Panc1 (cell line): Measurements from ENCODE around the gene OR2B2. TPM values are rescaled to one million over a fixed set of nuclear protein-coding genes. Genes with fewer than 3 reads are reported as not detected.

ENCODE experiments used
- ATAC-seq: fragments of 200-7000 bp; cut with Tn5 transposase; 2 replicates; pipeline ENCODE4 v1.9.1; 2020; ENCODE audit warnings: mild to moderate bottlenecking, moderate library complexity
- BruUV-seq: library from RNA; stranded (reverse); fragments of 400-500 nt; replicated peaks from 2 replicates; lab custom pipeline; 2021; lab: Mats Ljungman, UMichigan
- CTCF ChIA-PET: fragments of 300-600 bp; sonication (Branson Sonifier 250); formaldehyde crosslinking; loops from one replicate; lab custom pipeline; 2022; ENCODE audit warnings: antibody characterized with exemption; lab: Charles Lee
- POLR2A ChIA-PET: fragments of 300-600 bp; sonication (Branson Sonifier 250); formaldehyde crosslinking; loops from one replicate; lab custom pipeline; 2022; ENCODE audit warnings: antibody characterized with exemption; lab: Charles Lee
- DNase-seq: peaks from one replicate; pipeline ENCODE4 v3.0.0-alpha.2; 2010; ENCODE audit warnings: low read depth, low spot score
- H3K27ac ChIP-seq: 2 replicates; pipeline ENCODE4 v1.5.1; 2011; ENCODE audit warnings: mild to moderate bottlenecking, low read length, inconsistent platforms
- H3K27me3 ChIP-seq: fragments of 200-500 bp; sonication (Bioruptor generic); 2 replicates; pipeline ENCODE4 v1.6.0; 2014; ENCODE audit warnings: low read length, inconsistent platforms; ENCODE audit not compliant: control insufficient read depth, insufficient read depth
- H3K36me3 ChIP-seq: fragments of 200-500 bp; sonication (Bioruptor generic); 2 replicates; pipeline ENCODE4 v1.5.1; 2014; ENCODE audit warnings: inconsistent platforms, mild to moderate bottlenecking, low read length, moderate library complexity; ENCODE audit not compliant: control insufficient read depth, insufficient read depth
- H3K4me1 ChIP-seq: 2 replicates; pipeline ENCODE4 v1.5.1; 2011; ENCODE audit warnings: inconsistent platforms, mild to moderate bottlenecking, low read length, moderate library complexity; ENCODE audit not compliant: control insufficient read depth, insufficient read depth
- H3K4me3 ChIP-seq, 2 experiments: 2 replicates each; pipeline ENCODE4 v1.5.1; 2011 to 2012; ENCODE audit warnings: low read depth in 2 of 2, low read length in 2 of 2, mild to moderate bottlenecking in 2 of 2, inconsistent platforms in 1 of 2, moderate library complexity in 1 of 2
- H3K9me3 ChIP-seq: fragments of 200-500 bp; sonication (Bioruptor generic); 2 replicates; pipeline ENCODE4 v1.5.1; 2014; ENCODE audit warnings: low read depth, mild to moderate bottlenecking, inconsistent platforms, low read length, moderate library complexity; ENCODE audit not compliant: control insufficient read depth, insufficient read depth
- POLR2AphosphoS5 ChIP-seq: IDR thresholded peaks from 2 replicates; pipeline ENCODE4 v1.6.1; 2012; ENCODE audit warnings: mild to moderate bottlenecking, low read depth, low read length, moderate library complexity
- SIN3A ChIP-seq: IDR thresholded peaks from 2 replicates; pipeline ENCODE4 v1.6.1; 2012; ENCODE audit warnings: low read depth, mild to moderate bottlenecking, low read length, moderate library complexity, borderline replicate concordance; ENCODE audit not compliant: insufficient read depth
- TCF7L2 ChIP-seq: IDR thresholded peaks from 2 replicates; pipeline ENCODE4 v1.6.1; 2011; ENCODE audit warnings: mild to moderate bottlenecking, low read depth, low read length, inconsistent platforms
- in situ Hi-C: cut with HindIII; loops from 2 replicates; pipeline ENCODE4 v1.10.0; 2016; ENCODE audit warnings: low sequenced_read_pairs, low pct_unique_long_range_greater_than_20kb
- intact Hi-C: fragments of 100-400 bp; cut with micrococcal nuclease; formaldehyde crosslinking; loops from one replicate; pipeline ENCODE4 v1.10.0; 2022; ENCODE audit not compliant: unreplicated experiment
- total RNA-seq: library from RNA; stranded (reverse); gene quantifications from one replicate; pipeline ENCODE4 v1.2.1, GENCODE V29; 2021; ENCODE audit not compliant: unreplicated experiment
- TF ChIP-seq, protein P1 (sequence below), 2 experiments: IDR thresholded peaks; 2 replicates each; pipeline ENCODE4 v1.6.1; 2011 to 2012; ENCODE audit warnings: low read depth in 2 of 2, control low read depth in 1 of 2, low read length in 1 of 2, mild to moderate bottlenecking in 1 of 2, moderate library complexity in 1 of 2; ENCODE audit not compliant: insufficient read depth in 1 of 2
- TF ChIP-seq, protein P2 (sequence below): fragments of 450-650 bp; IDR thresholded peaks from 2 replicates; pipeline ENCODE4 v1.5.1; 2017; ENCODE audit warnings: mild to moderate bottlenecking

The OR2B2 gene
- total RNA-seq, 1 experiment from 2014 or later = not detected

DNA sequence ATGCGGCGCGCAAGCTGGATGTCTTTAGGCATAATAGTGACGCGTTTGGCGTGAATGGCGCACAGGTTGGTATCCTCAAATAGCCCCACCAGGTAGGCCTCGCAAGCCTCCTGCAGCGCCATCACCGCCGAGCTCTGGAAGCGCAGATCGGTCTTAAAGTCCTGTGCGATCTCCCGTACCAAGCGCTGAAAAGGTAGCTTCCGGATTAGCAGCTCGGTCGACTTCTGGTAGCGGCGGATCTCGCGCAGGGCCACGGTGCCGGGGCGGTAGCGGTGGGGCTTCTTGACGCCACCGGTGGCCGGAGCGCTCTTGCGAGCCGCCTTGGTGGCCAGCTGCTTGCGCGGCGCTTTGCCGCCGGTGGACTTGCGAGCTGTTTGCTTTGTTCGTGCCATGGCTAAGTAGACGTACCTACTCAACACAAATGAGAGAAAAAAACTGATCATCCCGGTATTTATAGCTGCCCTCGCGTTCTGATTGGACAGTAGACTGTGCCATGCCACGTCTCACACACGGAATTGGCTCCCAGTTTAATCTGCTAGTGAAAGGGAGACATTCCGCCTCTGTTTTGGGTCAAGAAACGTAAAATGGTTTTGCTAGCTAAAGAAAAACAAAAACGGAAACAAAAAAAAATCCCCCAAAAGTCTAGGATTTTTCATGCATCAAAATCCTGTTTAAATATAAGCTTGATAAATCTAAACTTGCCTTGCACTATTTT, 40.1 kb downstream of the OR2B2 start:
- peak overlapping the region; percentile 60 to 66 for H3K4me3 ChIP-seq
- POLR2A ChIA-PET = interaction anchor here (0.6 to 5.8 kb wide), 12 partner anchors 18 to 1829 kb away, joined by 3 to 119 read pairs (median 4); a partner anchor contains a TSS
- CTCF ChIA-PET = interaction anchor here (1.2 kb wide), 1 partner anchor 60 kb away, joined by 4 read pairs; no protein-coding TSS in a partner anchor
- BruUV-seq = TSS peak; percentile 99
- peaks cover 33% of the 10 kb centered on the region for H3K4me1 ChIP-seq
- intact Hi-C loops = loop anchor here (2.0 kb wide), 1 partner anchor 21 kb away; a partner anchor contains a TSS
- ATAC-seq (peak; percentile 74), DNase-seq (peak; percentile 99)
- H3K9me3 ChIP-seq = no peaks in the 10 kb centered on the region
- H3K36me3 ChIP-seq = no peaks in the 10 kb centered on the region
- H3K27me3 ChIP-seq = no peaks in the 10 kb centered on the region
- peak overlapping the region; percentile 98 for H3K27ac ChIP-seq
- in situ Hi-C loops = no loop called here
- TF ChIP-seq, protein P1, sequence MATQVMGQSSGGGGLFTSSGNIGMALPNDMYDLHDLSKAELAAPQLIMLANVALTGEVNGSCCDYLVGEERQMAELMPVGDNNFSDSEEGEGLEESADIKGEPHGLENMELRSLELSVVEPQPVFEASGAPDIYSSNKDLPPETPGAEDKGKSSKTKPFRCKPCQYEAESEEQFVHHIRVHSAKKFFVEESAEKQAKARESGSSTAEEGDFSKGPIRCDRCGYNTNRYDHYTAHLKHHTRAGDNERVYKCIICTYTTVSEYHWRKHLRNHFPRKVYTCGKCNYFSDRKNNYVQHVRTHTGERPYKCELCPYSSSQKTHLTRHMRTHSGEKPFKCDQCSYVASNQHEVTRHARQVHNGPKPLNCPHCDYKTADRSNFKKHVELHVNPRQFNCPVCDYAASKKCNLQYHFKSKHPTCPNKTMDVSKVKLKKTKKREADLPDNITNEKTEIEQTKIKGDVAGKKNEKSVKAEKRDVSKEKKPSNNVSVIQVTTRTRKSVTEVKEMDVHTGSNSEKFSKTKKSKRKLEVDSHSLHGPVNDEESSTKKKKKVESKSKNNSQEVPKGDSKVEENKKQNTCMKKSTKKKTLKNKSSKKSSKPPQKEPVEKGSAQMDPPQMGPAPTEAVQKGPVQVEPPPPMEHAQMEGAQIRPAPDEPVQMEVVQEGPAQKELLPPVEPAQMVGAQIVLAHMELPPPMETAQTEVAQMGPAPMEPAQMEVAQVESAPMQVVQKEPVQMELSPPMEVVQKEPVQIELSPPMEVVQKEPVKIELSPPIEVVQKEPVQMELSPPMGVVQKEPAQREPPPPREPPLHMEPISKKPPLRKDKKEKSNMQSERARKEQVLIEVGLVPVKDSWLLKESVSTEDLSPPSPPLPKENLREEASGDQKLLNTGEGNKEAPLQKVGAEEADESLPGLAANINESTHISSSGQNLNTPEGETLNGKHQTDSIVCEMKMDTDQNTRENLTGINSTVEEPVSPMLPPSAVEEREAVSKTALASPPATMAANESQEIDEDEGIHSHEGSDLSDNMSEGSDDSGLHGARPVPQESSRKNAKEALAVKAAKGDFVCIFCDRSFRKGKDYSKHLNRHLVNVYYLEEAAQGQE (IDR thresholded peaks at IDR 0.05; ENCODE audit: insufficient read depth in 1 of 2, low read depth in 2 of 2, low read length in 1 of 2) = 0 out of 4 replicates have a peak, but pooled peaks of 1 of the 2 experiments have one; percentile 21
- TF ChIP-seq SIN3A (0 out of 2 replicates have a peak, but pooled peaks have one; percentile 65), TCF7L2 (no peak; the same call in 1 of the 2 replicates), POLR2AphosphoS5 (peak; percentile 92)
- TF ChIP-seq, protein P2, sequence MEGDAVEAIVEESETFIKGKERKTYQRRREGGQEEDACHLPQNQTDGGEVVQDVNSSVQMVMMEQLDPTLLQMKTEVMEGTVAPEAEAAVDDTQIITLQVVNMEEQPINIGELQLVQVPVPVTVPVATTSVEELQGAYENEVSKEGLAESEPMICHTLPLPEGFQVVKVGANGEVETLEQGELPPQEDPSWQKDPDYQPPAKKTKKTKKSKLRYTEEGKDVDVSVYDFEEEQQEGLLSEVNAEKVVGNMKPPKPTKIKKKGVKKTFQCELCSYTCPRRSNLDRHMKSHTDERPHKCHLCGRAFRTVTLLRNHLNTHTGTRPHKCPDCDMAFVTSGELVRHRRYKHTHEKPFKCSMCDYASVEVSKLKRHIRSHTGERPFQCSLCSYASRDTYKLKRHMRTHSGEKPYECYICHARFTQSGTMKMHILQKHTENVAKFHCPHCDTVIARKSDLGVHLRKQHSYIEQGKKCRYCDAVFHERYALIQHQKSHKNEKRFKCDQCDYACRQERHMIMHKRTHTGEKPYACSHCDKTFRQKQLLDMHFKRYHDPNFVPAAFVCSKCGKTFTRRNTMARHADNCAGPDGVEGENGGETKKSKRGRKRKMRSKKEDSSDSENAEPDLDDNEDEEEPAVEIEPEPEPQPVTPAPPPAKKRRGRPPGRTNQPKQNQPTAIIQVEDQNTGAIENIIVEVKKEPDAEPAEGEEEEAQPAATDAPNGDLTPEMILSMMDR = peak; percentile 62

DNA sequence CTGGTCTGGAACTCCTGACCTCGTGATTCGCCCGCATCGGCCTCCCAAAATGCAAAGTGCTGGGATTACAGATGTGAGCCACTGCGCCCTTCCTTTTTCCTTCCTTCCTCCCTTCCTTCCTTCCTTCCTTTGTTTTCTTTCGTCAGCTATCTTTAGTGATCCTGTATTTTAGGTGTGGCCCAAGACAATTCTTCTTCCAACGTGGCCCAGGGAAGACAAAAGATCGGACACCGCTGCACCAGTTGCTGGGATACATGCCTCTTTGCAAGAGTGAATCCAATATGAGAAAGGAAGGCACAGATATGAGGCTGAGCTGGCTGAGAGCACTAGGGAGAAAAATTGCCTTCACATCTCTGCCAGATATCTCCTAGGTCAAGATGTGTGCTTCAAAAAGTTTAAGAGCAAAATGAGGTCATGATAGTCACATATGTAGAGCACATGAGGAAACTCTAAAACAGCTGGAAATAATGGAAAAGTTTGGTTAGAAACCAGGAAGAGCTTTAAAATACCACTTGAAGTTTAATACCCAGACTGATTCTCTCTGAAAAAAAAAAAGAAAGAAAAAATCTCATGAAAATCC, 41.8 kb downstream of the OR2B2 start:
- Histone ChIP-seq H3K36me3 (no peaks in the 10 kb centered on the region), H3K27ac (peak overlapping the region; percentile 98), H3K9me3 (no peaks in the 10 kb centered on the region), H3K4me3 (peak overlapping the region in 1 of 2 experiments; percentile 60; a peak in 1 of 4 replicates), H3K27me3 (no peaks in the 10 kb centered on the region), H3K4me1 (peaks cover 33% of the 10 kb centered on the region)
- ATAC-seq (no peak), DNase-seq (no peak)
- ChIA-PET POLR2A (interaction anchor here (0.6 to 5.8 kb wide), 5 partner anchors 23 to 63 kb away, joined by 4 to 119 read pairs (median 18); a partner anchor contains a TSS), CTCF (no interaction called here)
- in situ Hi-C loops (no loop called here), intact Hi-C loops (no loop called here)
- no peak for TF ChIP-seq POLR2AphosphoS5
- TF ChIP-seq, protein P1 (IDR thresholded peaks at IDR 0.05; ENCODE audit: insufficient read depth in 1 of 2, low read depth in 2 of 2, low read length in 1 of 2) = no peak
- TF ChIP-seq, protein P2 = no peak
- no peak for TF ChIP-seq SIN3A
- TF ChIP-seq TCF7L2 = no peak
- BruUV-seq = no TSS peak
